Esophagus muscularis mucosa (tissue), 4 donors: ENCODE data around the gene FCHO1. TPM values are rescaled to one million over a fixed set of nuclear protein-coding genes. Genes with fewer than 3 reads are reported as not detected.
A peak's percentile ranks its signal among the peaks of the same experiment; 100 is the strongest.

Source experiments
- DNase-seq: peaks from one replicate; pipeline ENCODE4 v3.0.0-alpha.2; 2017; ENCODE audit errors: extremely low spot score
- H3K27ac ChIP-seq, 4 donors: fragments of 200-600 bp; sonication (generic); replicated peaks in 1 of 4; 1 replicate in 3 of 4; 2 replicates in 1 of 4; pipeline ENCODE4 v1.5.1; 2016 to 2019; ENCODE audit warnings: mild to moderate bottlenecking in 1 of 4
- H3K27me3 ChIP-seq, 4 donors: fragments of 200-600 bp; sonication (generic); one replicate each; pipeline versions ENCODE4 v1.5.1 to v1.6.0; 2016 to 2019
- H3K36me3 ChIP-seq, 4 donors: fragments of 200-600 bp; sonication (generic); one replicate each; pipeline ENCODE4 v1.5.1; 2016 to 2019
- H3K4me1 ChIP-seq, 4 donors: fragments of 200-600 bp; sonication (generic); one replicate each; pipeline ENCODE4 v1.5.1; 2016 to 2019
- H3K4me3 ChIP-seq, 4 donors: fragments of 200-600 bp; sonication (generic); 1 replicate in 2 of 4; 2 replicates in 2 of 4; pipeline ENCODE4 v1.5.1; 2016 to 2019; ENCODE audit warnings: mild to moderate bottlenecking in 4 of 4, moderate library complexity in 1 of 4
- H3K9me3 ChIP-seq, 4 donors: fragments of 200-600 bp; sonication (generic); 1 replicate in 3 of 4; 2 replicates in 1 of 4; pipeline ENCODE4 v1.5.1; 2016 to 2019
- EP300 ChIP-seq: sonication (generic); formaldehyde crosslinking; IDR thresholded peaks from one replicate; pipeline ENCODE4 v1.6.1; 2017; ENCODE audit warnings: antibody characterized with exemption
- POLR2A ChIP-seq: fragments of 450-650 bp; IDR thresholded peaks from one replicate; pipeline ENCODE4 v1.6.1; 2017; ENCODE audit warnings: antibody characterized with exemption, moderate library complexity, mild to moderate bottlenecking, low read depth
- POLR2AphosphoS5 ChIP-seq, 2 donors: sonication (generic); formaldehyde crosslinking; IDR thresholded peaks; one replicate each; pipeline ENCODE4 v1.6.1; 2017; ENCODE audit warnings: antibody characterized with exemption in 2 of 2
- WGBS: methylation state at CpG from one replicate; pipeline ENCODE4 v1.1.5; 2018; 5-methylcytosine and 5-hydroxymethylcytosine counted together
- intact Hi-C: fragments of 100-400 bp; cut with DNase I; formaldehyde crosslinking; loops from one replicate; pipeline ENCODE4 v1.15.1; 2023
- total RNA-seq, 4 donors: library from RNA; depleted of rRNA; stranded (reverse); fragments of >200 nt; gene quantifications; one replicate each; pipeline versions ENCODE4 v1.1.0 to v1.2.1, GENCODE V29; 2016
- TF ChIP-seq, protein P1 (sequence below), 3 experiments: fragments of 200-600 bp in 2 of 3; fragments of 450-650 bp in 1 of 3; sonication (generic) in 2 of 3; IDR thresholded peaks; one replicate each; pipeline ENCODE4 v1.5.1; 2017 to 2019; ENCODE audit warnings: antibody characterized with exemption in 3 of 3, mild to moderate bottlenecking in 2 of 3, moderate library complexity in 1 of 3

Gene FCHO1
- total RNA-seq, 4 donors from 2014 or later: 1.6 to 2.9 (median 1.9) TPM

GRCh38 chr19:17739121-17739875, 12.0 kb upstream of the FCHO1 start:
- Histone ChIP-seq H3K4me3 (no peak overlapping the region), H3K4me1 (no peaks in the 10 kb centered on the region), H3K27ac (no peak overlapping the region), H3K36me3 (peaks cover 5 to 33% (median 27%) of the 10 kb centered on the region in 4 donors), H3K9me3 (no peaks in the 10 kb centered on the region), H3K27me3 (no peaks in the 10 kb centered on the region)
- TF ChIP-seq, protein P1, sequence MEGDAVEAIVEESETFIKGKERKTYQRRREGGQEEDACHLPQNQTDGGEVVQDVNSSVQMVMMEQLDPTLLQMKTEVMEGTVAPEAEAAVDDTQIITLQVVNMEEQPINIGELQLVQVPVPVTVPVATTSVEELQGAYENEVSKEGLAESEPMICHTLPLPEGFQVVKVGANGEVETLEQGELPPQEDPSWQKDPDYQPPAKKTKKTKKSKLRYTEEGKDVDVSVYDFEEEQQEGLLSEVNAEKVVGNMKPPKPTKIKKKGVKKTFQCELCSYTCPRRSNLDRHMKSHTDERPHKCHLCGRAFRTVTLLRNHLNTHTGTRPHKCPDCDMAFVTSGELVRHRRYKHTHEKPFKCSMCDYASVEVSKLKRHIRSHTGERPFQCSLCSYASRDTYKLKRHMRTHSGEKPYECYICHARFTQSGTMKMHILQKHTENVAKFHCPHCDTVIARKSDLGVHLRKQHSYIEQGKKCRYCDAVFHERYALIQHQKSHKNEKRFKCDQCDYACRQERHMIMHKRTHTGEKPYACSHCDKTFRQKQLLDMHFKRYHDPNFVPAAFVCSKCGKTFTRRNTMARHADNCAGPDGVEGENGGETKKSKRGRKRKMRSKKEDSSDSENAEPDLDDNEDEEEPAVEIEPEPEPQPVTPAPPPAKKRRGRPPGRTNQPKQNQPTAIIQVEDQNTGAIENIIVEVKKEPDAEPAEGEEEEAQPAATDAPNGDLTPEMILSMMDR (IDR thresholded peaks at IDR 0.05): no peak
- TF ChIP-seq POLR2AphosphoS5 (IDR thresholded peaks at IDR 0.05) (no peak), POLR2A (no peak), EP300 (no peak)
- 61% methylated on average over 18 of the region's 18 CpGs for WGBS
- intact Hi-C loops: no loop called here
- DNase-seq: no peak

DNA sequence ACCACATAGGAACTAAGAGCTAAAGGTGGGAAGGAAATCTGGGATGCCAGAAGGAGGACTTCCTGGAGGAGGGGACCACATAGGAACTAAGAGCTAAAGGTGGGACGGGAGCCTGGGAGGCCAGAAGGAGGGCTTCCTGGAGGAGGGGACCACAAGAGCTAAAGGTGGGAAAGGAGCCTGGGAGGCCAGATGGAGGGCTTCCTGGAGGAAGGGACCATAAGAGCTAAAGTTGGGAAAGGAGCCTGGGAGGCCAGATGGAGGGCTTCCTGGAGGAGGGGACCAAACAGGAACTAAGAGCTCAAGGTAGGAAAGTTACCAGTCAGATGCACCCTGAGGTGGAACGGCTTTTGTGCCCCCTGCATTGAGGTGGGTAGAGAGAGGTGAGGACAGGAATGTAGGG, 9.8 kb upstream of the FCHO1 start:
- H3K36me3 ChIP-seq: peaks cover under 1 to 11% (median 6%) of the 10 kb centered on the region in 4 donors
- WGBS: 98% methylated on average over 2 of the region's 2 CpGs
- intact Hi-C loops: no loop called here

GRCh38 chr19:17743874-17744580, 7.2 kb upstream of the FCHO1 start:
- TF ChIP-seq POLR2AphosphoS5 (IDR thresholded peaks at IDR 0.05) (no peak), POLR2A (no peak), EP300 (no peak)
- TF ChIP-seq, protein P1 (IDR thresholded peaks at IDR 0.05): no peak
- Histone ChIP-seq H3K9me3 (no peaks in the 10 kb centered on the region), H3K4me1 (peaks cover 11 to 19% (median 15%) of the 10 kb centered on the region in 4 donors), H3K27ac (no peak overlapping the region), H3K36me3 (no peaks in the 10 kb centered on the region), H3K27me3 (no peaks in the 10 kb centered on the region), H3K4me3 (no peak overlapping the region)
- DNase-seq: no peak
- intact Hi-C loops: no loop called here
- WGBS: 88% methylated on average over 6 of the region's 6 CpGs

More for the DNA sequence above, 9.8 kb upstream of the FCHO1 start:
- no peak overlapping the region for H3K27ac ChIP-seq
- H3K4me1 ChIP-seq: no peaks in the 10 kb centered on the region
- no peak for DNase-seq
- TF ChIP-seq POLR2AphosphoS5 (IDR thresholded peaks at IDR 0.05) (no peak), EP300 (no peak), POLR2A (no peak)
- TF ChIP-seq, protein P1 (IDR thresholded peaks at IDR 0.05): no peak
- no peaks in the 10 kb centered on the region for H3K9me3 ChIP-seq
- H3K27me3 ChIP-seq: no peaks in the 10 kb centered on the region
- no peak overlapping the region for H3K4me3 ChIP-seq

- 15% methylated on average over 26 of the region's 75 CpGs for WGBS
- intact Hi-C loops: no loop called here
These were observed 3.8 kb upstream of the FCHO1 start for GRCh38 chr19:17747205-17748098.

More at GRCh38 chr19:17747205-17748098, 3.8 kb upstream of the FCHO1 start:
- TF ChIP-seq EP300 (no peak), POLR2A (no peak), POLR2AphosphoS5 (IDR thresholded peaks at IDR 0.05) (peak in 1 of 2 donors; percentile 53)
- TF ChIP-seq, protein P1 (IDR thresholded peaks at IDR 0.05): peak in 1 of 3 experiments; percentile 28
- Histone ChIP-seq H3K9me3 (no peaks in the 10 kb centered on the region), H3K27ac (no peak overlapping the region), H3K36me3 (no peaks in the 10 kb centered on the region), H3K4me3 (peak overlapping the region; percentile 50 to 64 (median 54)), H3K27me3 (no peaks in the 10 kb centered on the region), H3K4me1 (peaks cover 11 to 19% (median 15%) of the 10 kb centered on the region in 4 donors)
- DNase-seq: peak; percentile 97
